PC-3 (cell line): Measurements from ENCODE around the gene TBXAS1.

ENCODE experiments used
- CTCF ChIP-seq: fragments of 300-600 bp; sonication (generic); conservative IDR thresholded peaks from 2 replicates; pipeline ENCODE4 v1.5.1; 2017; ENCODE audit warnings: antibody characterized with exemption, low read depth, mild to moderate bottlenecking, low read length
- EZH2 ChIP-seq: fragments of 300-600 bp; sonication (generic); IDR thresholded peaks from one replicate; pipeline ENCODE4 v1.6.1; 2017; ENCODE audit warnings: antibody characterized with exemption, mild to moderate bottlenecking, low read length; ENCODE audit not compliant: unreplicated experiment
- EZH2phosphoT487 ChIP-seq: fragments of 300-600 bp; sonication (generic); IDR thresholded peaks from 2 replicates; pipeline ENCODE4 v1.6.1; 2018; ENCODE audit warnings: mild to moderate bottlenecking, antibody characterized with exemption, low read length, borderline replicate concordance

- TF ChIP-seq CTCF, result no peak
- TF ChIP-seq EZH2, result no peak
- TF ChIP-seq EZH2phosphoT487, result no peak
Observed at GRCh38 chr7:139972029-139972428, 143.0 kb downstream of the TBXAS1 start.
